Stimulated activated CD4-positive, alpha-beta T cell treated with anti-CD3 and anti-CD28 coated beads, Interleukin-2, amount 100 ng/mL, for 24 hours (primary cell): ENCODE results near the gene RPN2.

ENCODE experiments used
- DNase-seq, 2 donors: peaks; one replicate each; pipeline ENCODE4 v3.0.0-alpha.2; 2020

The RPN2 gene

DNA sequence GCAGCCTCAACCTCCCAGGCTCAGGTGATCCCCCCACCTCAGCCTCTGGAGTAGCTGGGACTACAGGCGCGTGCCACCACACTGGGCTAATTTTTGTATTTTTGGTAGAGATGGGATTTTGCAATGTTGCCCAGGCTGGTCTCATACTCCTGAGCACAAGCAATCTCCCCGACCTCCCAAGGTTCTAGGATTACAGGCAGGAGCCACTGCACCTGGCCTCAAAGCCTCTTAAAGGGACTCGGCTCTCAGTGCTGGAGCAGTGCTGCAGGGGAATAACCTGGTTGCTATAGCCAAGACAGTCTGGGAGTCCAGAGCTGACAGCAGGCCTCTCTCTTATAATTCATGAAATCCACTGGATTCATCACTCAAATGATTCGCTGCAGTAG is 65.4 kb downstream of the RPN2 start:
- DNase-seq: no peak

DNA sequence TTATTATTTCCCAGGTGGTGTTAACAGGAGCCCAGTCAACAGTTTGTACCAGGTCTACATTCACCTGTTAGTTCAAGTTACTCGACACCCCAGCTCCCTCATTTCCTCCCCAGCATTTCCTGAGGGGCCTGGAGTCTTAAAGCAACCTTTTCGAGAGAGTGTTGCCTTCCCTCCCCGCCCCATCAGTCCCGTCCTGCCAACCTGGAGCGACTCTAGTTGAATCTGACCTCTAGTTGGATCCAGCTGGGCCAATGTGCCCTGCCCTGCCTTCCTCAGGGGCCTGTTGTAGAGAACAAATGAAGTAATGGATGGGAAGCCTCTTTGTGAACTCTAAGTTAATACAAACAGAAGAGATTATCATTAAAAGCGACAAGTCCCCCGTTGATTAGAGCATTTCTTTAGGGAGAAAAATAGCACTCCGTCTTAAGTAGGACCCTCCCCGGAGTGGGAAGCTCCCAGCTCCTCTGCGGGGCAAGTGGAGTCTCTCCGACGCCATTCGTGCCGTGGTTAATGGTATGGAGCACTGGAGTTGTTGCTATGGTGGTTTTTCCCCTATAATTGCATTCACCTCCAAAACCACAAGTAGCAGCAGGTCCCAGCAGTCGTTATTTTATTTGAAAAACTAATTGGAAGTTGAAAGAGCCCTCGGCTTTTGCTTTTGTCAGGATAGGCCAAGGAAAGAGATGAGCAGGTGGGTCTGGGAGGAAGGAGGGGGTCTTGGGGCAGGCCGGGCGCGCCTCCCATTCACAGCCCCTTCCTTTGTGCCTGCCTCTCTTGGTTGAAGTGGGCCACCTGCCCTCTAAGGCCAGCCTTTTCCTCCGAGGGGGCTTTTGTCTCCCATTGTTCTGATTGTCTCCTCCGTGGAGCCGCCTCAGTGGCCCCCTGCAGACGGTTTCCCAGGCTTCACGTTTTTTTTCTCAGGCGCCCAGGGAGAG is 66.4 kb downstream of the RPN2 start:
- DNase-seq: no peak

DNA sequence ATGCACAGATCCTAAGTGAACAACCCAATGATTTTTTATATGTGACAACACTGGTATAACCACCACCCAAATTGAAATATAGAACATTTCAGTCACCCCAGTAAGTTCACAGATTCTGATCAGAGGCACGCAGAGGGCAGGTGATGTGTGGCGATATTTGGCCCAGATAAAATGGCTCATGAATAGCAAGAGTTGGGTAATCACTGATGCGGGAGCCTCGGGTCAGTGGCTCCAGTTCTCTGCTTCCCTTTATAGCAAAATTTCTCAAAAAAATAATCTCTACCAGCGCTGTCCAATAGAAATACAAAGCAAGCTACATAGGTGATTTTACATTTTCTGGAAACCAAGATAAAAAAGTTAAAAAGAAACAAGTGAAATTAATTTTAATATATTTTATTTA is 67.6 kb downstream of the RPN2 start:
- no peak for DNase-seq

DNA sequence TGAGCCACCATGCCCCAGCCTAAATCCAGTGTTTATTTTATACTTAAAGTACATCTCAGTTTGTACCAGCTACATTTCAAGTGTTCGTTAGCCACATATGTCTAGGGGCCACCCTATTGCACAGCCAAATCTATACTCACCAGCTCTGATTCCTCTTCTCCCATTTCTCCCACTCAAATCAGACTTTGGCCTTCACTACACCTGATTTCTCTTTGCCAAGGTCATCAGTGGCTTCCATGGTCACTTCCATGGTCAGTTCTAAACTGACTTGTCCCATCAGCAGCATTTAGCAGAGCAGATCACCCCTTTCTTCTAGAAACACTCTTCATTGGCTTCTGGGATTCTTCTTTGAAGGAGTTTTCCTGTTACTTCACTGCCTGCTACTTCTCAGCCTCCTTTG is 68.4 kb downstream of the RPN2 start:
- no peak for DNase-seq

DNA sequence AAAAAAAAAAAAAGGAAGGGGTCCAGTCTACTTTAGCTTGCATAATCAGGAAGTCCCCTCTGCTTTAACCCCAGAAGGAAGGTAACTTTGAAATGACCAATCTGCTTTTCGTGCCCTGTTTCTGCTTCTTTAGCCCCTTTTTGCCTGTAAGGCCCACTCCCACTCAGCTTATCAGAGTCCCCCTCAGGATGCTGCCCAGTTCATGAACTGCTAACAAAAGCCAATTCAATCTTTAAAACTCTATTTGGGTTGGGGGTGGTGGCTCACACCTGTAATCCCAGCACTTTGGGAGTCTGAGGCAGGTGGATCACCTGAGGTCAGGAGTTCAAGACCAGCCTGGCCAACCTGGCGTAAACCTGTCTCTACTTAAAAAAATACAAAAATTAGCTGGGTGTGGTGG is 70.2 kb downstream of the RPN2 start:
- no peak for DNase-seq

DNA sequence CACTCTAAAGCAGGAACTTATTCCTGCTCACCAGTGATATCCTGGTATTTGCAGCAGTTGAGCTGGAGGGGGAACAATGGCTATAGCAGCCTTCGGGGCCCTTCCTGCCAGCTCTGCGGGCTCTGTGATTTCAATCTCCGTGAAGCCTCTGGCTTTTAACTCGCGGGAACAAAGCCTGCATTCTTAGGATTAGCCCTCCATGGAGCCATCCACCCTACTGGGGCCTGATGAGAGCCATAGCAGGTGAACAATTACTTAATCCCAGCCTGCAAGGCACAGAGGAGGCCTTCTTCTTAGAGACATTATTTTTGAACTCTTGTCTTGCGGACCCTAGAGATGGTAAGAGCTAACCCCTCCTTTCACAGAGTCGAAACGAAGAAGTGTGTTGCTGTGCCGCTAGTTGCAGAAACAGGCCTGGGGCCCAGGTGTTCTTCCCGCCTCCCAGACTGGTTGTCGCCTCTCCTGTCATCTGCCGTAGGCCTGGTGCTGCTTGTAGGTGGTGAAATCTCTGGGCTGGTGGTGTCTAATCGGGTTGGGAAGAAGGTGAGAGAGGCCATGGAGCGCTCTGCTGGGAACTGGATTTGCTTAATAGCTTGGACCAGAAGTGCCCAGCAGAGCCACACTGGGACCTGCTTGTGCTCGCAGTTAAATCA is 72.8 kb downstream of the RPN2 start:
- no peak for DNase-seq

DNA sequence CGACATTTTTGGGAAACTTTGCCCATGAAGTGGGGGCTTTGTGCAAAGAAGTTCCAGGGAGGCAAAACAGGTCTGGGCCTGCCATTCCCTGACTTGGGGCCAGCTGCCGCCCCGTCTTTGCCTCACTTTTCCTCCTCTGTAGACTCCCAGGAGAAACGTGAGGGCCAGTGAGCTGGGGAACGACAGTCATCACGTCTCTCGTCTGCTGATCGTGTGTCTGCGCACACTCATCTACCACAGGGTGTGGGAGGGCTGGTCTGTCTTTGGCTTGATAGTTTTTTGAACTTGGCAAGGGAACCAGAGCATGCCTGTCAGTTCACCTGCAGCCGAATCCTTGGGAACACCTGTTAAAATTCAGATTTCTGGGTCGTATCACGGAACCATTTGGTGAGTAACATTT is 74.0 kb downstream of the RPN2 start:
- no peak for DNase-seq

DNA sequence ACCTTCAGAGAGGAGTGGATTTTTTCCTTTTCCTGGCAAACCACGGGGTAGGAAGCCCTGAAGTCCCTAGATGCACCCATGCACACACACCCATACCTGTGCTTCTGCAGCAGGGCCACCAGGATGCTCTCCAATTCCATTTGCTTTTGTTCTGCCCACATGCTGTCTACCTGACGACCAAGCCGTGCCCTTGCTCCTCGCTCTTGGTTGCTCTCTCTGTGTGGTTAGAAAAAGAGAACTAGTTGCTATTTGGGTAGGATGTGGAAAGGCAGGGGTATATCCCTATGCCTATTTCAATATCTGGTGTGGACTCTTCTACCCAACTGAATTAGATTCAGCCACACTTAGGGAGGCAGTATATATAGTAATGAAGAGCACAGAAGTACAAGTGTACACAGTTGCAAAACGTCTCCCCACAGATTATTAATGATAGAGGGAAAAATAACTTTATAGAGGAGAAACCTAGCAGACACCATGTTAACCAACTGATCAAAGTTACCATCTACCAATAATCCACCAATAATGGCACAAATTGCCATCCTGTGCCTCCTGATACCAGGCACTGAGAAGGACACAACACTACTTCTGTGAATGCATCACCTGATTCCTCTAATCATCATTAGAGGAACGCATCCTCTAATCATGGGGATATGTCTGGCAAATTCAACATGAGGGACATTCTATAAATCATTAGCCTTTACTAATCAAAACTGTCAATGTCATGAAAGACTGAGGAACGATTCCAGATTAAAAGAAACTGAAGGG is 75.2 kb downstream of the RPN2 start:
- DNase-seq: no peak

DNA sequence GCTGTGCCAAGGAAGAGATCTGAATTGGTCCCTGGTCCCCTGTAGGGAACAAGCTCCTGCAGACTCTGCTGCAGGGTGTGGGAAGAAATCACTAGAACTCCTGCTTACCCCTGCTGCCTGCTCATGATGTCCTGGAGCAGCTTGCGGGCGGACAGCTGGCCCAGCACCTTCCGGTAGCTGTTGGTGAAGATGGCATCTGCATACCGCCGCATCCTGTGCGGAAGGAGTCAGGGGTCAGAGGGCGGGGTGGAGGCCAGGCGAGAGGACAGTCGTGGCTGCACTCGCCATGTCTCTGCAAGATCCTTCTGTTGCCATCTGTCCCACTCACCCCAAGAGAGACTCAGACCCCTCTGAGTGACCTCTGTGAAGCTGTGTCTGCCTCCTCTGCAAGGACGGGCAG is 77.2 kb downstream of the RPN2 start:
- no peak for DNase-seq

DNA sequence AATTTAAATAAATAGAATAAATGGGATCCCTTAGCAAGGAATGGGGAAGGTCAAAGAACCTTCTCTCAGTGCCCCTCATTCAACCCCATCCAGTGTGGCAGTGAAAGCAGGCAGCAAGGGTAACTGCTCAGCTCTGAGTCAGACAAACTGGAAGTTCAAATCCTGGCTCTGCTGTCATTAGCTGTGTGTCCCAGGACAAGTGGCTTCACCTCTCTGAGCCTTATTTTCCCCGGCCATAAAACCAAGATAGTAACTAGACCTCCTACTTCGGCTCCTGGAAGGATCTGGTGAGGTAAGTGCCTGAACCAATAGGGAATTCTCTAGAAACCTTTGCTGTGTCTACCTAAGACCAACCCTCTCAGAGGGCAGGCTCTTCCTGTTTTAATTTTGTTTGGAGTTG is 78.4 kb downstream of the RPN2 start:
- DNase-seq: no peak

DNA sequence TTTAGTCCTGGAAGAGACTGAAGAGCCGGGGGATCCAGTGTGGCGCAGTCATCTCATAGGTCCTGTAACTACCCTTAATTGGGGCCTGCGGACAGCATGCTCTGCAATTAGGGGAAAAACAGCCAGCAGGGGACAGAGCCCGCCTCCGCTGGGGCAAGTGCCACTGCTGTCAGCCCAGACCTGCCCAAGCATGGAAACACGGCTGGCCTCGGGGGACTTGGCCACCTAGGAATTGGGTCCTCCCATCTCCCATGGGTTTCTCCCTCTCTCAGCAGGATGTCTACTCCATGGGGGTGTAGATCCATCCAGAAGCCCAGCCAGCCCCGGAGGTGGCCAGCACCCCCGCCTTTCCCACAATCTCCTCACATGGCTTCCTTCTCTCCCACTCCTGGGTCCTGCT is 78.9 kb downstream of the RPN2 start:
- DNase-seq: no peak

DNA sequence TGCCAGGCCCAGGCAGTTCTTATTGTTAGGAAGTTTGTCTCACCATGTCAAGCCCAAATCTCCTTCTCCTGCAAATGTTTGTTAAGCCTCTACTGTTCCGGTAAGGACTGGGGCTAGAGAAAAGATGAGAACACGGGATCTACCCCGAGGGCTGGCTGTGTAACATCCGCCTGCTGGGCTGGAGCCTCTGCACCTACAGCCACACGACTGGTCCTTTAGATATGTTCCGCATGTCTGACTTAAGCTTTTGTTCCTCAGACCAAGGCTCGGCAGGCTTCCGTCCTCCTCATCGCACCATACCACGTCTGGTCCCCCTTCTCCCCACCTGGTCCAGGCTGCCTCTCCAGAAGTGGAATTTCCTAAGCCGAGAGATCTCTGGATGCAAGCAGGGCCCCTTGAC is 79.9 kb downstream of the RPN2 start:
- DNase-seq: no peak

DNA sequence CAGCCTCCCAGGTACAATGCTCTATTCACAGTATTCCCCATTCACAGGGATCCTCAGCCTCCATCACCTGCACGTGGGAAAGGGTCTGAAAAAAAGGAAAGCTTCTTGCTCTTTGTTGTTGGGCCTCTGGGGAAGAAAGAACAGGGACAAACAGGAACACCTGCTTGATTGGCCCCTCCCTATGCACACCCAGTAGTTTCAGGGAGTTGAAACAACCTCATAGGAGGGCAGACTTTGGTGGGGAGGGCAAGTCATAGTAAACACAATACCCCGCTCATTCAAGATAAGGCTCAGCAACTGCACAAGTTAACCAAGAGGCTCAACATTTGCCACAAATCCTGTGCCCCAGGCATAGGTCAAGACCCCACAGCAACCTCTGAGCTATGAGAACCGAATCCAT is 80.7 kb downstream of the RPN2 start:
- no peak for DNase-seq

DNA sequence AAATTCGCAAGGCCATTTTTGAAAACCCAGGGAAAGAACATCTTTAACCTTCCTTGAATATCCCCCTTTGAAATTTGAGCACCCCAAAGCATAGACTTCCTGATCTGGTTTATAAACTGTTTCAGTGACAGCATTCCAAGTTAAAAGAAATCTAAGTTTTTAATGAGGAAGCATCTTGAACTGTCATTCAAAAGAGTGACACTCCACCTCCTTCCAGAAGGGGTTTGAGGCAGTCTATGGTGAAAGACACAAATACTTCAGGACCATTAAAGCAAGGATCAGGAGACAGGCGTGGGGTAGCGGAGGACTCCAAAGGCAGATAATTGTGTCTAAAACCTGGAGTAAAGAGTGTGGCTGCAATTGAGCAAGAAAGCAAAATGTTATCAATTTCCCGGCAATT is 81.8 kb downstream of the RPN2 start:
- no peak for DNase-seq

DNA sequence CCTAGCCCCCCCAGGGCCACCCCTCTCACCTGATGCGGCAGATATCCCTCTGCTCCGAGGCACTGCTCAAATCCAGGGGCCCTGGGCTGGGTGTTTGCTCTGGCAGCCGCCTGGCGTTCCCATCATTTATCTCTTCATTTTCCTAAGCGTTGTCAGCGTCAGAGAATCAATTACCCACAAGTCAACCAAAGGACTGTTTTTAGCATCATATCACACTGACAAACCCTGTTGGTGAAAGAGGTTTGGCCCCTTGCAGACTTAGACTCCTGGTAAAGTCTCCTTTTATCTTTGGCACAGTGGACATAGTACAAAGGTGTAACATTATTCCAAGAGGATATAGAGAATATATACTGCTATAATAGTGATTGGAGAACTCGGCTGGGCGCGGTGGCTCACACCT is 82.6 kb downstream of the RPN2 start, which contains the start of gene GHRH:
TSS of gene GHRH (minus strand) at position 101 of the 400 bp plus-strand sequence. CDS start 4,925 bp downstream, outside the sequence.
- no peak for DNase-seq

DNA sequence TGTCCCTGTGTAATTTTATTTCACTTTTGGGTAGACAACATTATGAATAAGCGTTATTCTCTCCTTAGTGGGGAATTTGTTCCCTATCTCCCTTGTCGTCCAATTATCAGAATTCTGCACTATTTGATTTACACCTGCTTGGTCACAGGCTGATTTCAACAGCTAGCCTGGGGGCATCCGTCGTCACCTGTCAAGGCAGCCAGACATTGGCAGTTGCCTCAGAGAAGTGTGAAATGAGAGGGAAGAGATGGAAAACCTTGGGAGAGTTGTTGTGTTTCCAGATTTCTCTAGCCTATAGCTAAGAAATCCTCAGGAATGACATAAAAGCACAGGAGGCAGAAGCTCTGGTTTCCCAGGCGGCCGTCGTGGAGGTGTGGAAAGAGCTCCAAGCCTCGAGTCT is 83.4 kb downstream of the RPN2 start:
- no peak for DNase-seq

DNA sequence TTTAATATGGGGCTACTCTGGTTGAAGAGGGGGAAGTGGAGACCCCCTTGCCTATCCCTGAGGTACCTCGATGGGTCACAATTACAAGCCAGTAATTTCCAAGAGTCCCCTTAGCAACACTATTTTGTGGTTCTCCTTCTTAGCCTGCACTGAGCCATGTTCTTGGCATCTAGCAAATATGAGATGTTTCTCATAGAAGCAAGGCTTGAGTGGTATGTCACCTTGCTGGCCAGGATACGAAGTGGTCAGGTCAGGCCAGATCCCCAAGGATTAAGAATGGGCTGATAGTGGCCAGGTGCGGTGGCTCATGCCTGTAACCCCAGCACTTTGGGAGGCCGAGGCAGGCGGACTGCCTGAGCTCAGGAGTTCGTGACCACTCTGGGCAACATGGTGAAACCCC is 84.6 kb downstream of the RPN2 start:
- DNase-seq: no peak

DNA sequence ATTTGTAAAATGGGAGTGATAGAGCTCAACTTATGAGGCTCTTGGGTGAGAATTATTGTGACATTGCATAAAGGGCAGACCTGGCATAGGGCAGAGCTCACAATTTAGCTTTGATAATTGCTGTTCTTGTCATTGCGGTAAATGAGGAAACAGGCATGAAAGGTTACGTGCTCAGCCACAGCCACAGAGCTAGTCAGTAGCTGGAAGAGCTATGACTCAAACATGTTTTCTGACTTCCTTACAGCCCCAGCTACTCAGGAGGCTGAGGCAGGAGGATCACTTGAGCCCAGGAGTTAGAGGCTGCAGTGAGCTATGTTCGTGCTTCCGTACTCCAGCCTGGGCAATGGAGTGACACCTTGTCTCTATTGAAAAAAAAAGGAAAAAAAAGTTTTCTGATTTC is 86.0 kb downstream of the RPN2 start:
- no peak for DNase-seq

DNA sequence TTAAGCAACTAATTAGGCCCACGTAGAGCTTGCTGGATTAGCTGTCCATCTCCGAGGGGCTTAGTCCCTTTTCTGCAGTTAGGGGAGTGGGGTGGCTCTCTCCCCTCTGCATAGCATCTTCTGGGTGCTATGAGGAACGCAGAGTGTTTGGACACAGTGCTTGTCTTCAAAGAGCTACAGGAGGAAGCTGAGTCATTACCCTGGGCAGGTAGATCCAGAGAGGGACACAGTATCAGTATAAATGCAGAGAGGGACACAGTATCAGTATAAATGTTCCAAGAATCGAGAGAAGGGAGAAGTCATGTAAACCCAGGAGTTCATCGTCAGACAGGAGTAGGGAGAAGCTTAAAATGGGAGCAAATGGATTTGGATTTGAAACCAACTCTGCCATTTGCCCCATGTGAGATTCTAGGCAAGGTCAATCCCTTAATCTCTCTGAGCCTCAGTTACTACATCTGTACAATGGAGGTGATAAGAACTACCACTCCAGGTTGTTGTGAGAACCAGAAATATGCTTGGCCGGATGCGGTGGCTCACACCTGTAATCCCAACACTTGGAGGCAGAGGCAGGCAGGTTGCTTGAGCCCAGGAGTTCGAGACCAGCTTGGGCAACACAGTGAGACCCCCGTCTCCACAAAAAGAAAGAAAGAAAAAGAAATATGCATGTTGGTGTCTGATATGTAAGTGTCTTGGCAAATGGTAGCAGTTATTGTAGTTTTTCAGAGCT is 88.0 kb downstream of the RPN2 start:
- no peak for DNase-seq

DNA sequence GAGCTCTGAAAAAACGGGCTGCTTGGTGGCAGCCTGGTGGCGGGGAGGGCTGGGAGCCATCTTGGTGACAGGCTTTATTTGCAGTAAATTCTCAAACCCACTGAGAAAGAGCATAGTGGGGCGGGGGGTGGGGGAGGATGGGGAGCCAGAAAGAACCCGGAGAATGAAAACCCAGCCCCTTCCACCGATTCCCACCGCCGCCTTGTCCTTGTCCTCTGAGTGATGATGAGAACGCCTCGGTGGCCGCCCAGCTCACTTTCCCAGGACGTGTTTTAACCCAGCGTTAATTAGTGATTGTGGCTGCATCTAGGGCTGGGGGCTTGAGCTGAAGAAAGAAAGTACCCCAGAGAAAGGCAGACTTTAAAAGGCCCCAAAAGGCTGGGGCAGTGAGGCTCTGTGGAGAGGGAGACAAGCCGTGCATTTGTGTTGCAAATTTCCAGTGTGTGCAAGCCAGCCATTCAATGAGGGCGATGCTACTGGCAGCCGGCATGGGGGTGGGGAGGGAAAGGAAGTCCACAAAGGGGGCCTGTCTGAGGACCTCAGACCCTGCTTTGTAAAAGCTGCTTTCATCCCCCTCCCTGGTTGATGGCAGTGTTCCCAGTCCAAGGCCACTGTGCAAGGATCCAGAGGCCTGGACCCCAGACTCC is 88.7 kb downstream of the RPN2 start:
- no peak for DNase-seq

DNA sequence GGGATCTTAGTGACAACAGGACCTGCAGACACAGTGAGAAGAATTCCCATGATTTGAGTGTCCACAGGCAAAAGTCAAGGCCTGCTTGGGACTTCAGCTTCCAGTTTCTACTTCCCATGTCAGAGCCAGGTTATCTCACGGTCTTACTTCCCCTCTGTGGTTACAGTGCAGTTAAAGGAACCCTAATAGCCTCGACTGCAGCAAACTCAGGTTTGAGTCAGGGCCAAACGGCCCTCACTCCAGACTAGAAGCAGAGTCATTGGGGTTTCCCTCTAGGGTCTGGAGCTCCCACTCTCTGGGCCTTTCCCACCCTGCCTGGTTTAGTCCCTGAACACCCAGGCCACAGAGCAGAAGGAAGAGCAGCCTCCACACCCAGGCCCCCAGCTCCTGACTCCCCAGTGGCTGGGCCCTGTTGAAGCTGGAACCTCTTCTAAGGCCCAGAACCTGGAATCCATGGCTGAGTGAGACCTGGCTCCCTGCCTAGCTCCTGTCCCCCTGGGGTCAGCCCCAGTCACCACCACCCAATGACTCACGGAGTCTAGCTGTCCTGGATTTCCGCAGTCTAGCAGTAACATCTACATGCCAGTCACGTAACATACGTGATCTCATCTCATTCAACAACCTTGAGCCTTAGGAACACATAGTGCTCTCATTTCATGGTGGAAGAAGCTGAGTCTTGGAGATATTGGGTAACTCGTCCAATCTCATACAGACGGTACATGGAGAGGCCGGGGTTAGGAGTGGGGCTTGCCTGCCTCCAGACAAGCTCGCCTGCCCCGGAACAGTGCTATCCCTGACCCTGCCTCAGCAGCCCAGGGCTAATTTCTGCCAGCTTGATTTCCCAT is 91.7 kb downstream of the RPN2 start:
- DNase-seq: no peak

DNA sequence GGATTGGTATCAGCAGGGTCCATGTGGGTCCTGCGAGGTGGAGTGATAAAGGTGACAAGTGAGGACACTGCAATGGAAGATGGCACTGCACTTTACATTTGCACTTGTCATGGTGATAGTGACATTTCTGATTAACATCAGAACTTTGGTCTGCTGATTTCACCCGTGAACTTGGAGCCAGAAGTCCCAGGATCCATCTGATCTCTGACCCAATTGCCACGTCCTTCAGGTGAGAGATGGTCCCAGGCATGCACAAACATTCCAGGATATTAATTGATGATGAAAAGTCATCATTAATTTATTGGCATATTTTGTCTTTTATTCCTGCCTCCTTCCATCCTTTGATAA is 92.3 kb downstream of the RPN2 start:
- no peak for DNase-seq
